Sigmoid colon (tissue), 7 donors: Measurements from ENCODE around the gene GMPR2. TPM values are rescaled to one million over a fixed set of nuclear protein-coding genes. Genes with fewer than 3 reads are reported as not detected.

Experiments
- DNase-seq: peaks from one replicate; pipeline ENCODE4 v3.0.0-alpha.2; 2019
- H3K27ac ChIP-seq, 4 donors: fragments of 200-600 bp; sonication (generic); one replicate each; pipeline ENCODE4 v1.5.1; 2016 to 2019; ENCODE audit warnings: mild to moderate bottlenecking in 1 of 4
- H3K27me3 ChIP-seq, 3 donors: fragments of 200-600 bp; sonication (generic); one replicate each; pipeline ENCODE4 v1.5.1; 2019; ENCODE audit warnings: mild to moderate bottlenecking in 1 of 3
- H3K36me3 ChIP-seq, 4 donors: fragments of 200-600 bp; sonication (generic); one replicate each; pipeline ENCODE4 v1.5.1; 2016 to 2019
- H3K4me1 ChIP-seq, 4 donors: fragments of 200-600 bp; sonication (generic); one replicate each; pipeline ENCODE4 v1.5.1; 2017 to 2019
- H3K4me3 ChIP-seq, 4 donors: fragments of 200-600 bp; sonication (generic); one replicate each; pipeline ENCODE4 v1.5.1; 2017 to 2019; ENCODE audit warnings: mild to moderate bottlenecking in 2 of 4, moderate library complexity in 1 of 4
- H3K9me3 ChIP-seq, 4 donors: fragments of 200-600 bp in 3 of 4; sonication (generic) in 3 of 4; one replicate each; pipeline versions ENCODE4 v1.5.1 to v1.6.1; 2013 to 2019
- EP300 ChIP-seq, 4 donors: sonication (generic); formaldehyde crosslinking; IDR thresholded peaks; one replicate each; pipeline ENCODE4 v1.6.1; 2017; ENCODE audit warnings: antibody characterized with exemption in 4 of 4
- POLR2A ChIP-seq, 2 donors: fragments of 450-650 bp; IDR thresholded peaks; one replicate each; pipeline ENCODE4 v1.6.1; 2016; ENCODE audit warnings: antibody characterized with exemption in 2 of 2, mild to moderate bottlenecking in 2 of 2, moderate library complexity in 2 of 2
- POLR2AphosphoS5 ChIP-seq, 4 donors: sonication (generic); formaldehyde crosslinking; IDR thresholded peaks; one replicate each; pipeline ENCODE4 v1.6.1; 2017; ENCODE audit warnings: antibody characterized with exemption in 4 of 4
- WGBS, 2 donors: extraction: QIAGEN DNeasy Blood & Tissue Kit; methylation state at CpG; one replicate each; pipeline ENCODE4 v1.1.7; 2013; 5-methylcytosine and 5-hydroxymethylcytosine counted together
- intact Hi-C: fragments of 100-400 bp; cut with DNase I; formaldehyde crosslinking; loops from one replicate; pipeline ENCODE4 v1.15.1; 2023
- polyA plus RNA-seq, 3 donors: library from polyadenylated mRNA; stranded (reverse); fragments of 200-250 nt; gene quantifications; one replicate each; pipeline ENCODE4 v1.2.3, GENCODE V29; 2013
- total RNA-seq, 4 donors: library from RNA; depleted of rRNA; stranded (reverse); fragments of >200 nt; gene quantifications; one replicate each; pipeline ENCODE4 v1.1.0, GENCODE V29; 2016
- TF ChIP-seq, protein P1 (sequence below), 4 experiments: fragments of 450-650 bp in 3 of 4; fragments of 200-600 bp in 1 of 4; IDR thresholded peaks; one replicate each; pipeline ENCODE4 v1.5.1; 2016 to 2019; ENCODE audit warnings: antibody characterized with exemption in 4 of 4, mild to moderate bottlenecking in 3 of 4, moderate library complexity in 2 of 4
- donor health status: healthy with polysubstance abuse.
- donor health status: Bipolar disorder and iron deficiency.
- donor health status: healthy.

Gene GMPR2
- total and polyA plus RNA-seq, 7 donors = 44.3 to 97.1 (median 56.5) TPM

GRCh38 chr14:24258119-24258518 is 25.4 kb downstream of the GMPR2 start:
- no peak for DNase-seq
- Histone ChIP-seq H3K4me1 (no peaks in the 10 kb centered on the region), H3K36me3 (no peaks in the 10 kb centered on the region), H3K4me3 (no peak overlapping the region), H3K9me3 (no peaks in the 10 kb centered on the region), H3K27ac (no peak overlapping the region), H3K27me3 (no peaks in the 10 kb centered on the region)
- no peak for TF ChIP-seq EP300 (IDR thresholded peaks at IDR 0.05)
- no peak for TF ChIP-seq POLR2AphosphoS5 (IDR thresholded peaks at IDR 0.05)
- TF ChIP-seq, protein P1, sequence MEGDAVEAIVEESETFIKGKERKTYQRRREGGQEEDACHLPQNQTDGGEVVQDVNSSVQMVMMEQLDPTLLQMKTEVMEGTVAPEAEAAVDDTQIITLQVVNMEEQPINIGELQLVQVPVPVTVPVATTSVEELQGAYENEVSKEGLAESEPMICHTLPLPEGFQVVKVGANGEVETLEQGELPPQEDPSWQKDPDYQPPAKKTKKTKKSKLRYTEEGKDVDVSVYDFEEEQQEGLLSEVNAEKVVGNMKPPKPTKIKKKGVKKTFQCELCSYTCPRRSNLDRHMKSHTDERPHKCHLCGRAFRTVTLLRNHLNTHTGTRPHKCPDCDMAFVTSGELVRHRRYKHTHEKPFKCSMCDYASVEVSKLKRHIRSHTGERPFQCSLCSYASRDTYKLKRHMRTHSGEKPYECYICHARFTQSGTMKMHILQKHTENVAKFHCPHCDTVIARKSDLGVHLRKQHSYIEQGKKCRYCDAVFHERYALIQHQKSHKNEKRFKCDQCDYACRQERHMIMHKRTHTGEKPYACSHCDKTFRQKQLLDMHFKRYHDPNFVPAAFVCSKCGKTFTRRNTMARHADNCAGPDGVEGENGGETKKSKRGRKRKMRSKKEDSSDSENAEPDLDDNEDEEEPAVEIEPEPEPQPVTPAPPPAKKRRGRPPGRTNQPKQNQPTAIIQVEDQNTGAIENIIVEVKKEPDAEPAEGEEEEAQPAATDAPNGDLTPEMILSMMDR (IDR thresholded peaks at IDR 0.05) = no peak
- TF ChIP-seq POLR2A (IDR thresholded peaks at IDR 0.05) = no peak
- intact Hi-C loops = no loop called here
- WGBS, 2 donors = 89 to 92% methylated on average over 9 of the region's 9 CpGs

DNA sequence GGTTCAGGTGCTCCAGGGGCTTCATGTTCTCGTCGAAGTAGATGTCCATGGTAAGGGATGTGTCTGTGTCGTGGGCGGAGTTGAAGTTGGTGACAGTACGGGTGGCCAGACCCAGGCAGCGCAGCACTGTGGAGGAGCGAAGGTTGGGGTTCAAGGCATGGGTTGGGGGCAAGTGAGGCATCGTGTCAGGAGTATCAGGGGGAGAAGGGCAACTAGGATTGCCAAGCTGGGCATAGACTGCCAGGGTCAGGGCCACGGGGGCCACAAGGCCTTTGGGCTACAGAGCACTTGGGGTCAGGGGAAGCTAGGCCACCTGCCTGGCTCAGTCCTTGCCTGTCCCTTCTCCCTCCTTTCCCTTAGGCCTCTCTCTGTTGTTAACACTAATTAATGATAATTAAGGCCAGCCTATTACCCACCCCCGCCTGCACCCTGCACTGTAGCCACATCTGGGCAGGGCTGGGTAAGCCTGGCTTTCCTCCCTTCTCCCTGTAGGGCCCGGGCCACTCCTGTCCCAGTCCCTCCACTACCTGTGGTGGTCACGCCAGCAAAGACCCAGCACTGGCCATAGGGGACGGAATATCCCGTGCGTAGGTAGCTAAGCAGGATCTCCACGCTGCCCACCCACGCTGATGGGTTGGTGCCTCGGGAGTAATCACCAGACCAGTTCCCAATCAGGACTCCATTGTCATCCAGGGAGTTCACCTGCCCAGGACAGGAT is 26.0 kb downstream of the GMPR2 start:
- 96% methylated on average over 18 of the region's 18 CpGs for WGBS, 2 donors
- H3K4me3 ChIP-seq = no peak overlapping the region
- no peaks in the 10 kb centered on the region for H3K36me3 ChIP-seq
- no peaks in the 10 kb centered on the region for H3K27me3 ChIP-seq
- no peak overlapping the region for H3K27ac ChIP-seq
- H3K4me1 ChIP-seq = no peaks in the 10 kb centered on the region
- intact Hi-C loops = no loop called here
- DNase-seq = no peak
- H3K9me3 ChIP-seq = no peaks in the 10 kb centered on the region
- TF ChIP-seq, protein P1 (IDR thresholded peaks at IDR 0.05) = no peak
- TF ChIP-seq POLR2AphosphoS5 (IDR thresholded peaks at IDR 0.05) = no peak
- TF ChIP-seq EP300 (IDR thresholded peaks at IDR 0.05) = no peak
- no peak for TF ChIP-seq POLR2A (IDR thresholded peaks at IDR 0.05)

GRCh38 chr14:24259282-24260025 is 26.7 kb downstream of the GMPR2 start:
- no peaks in the 10 kb centered on the region for H3K36me3 ChIP-seq
- no peak overlapping the region for H3K27ac ChIP-seq
- H3K27me3 ChIP-seq = no peaks in the 10 kb centered on the region
- no peak for DNase-seq
- TF ChIP-seq, protein P1 (IDR thresholded peaks at IDR 0.05) = no peak
- no peak for TF ChIP-seq POLR2AphosphoS5 (IDR thresholded peaks at IDR 0.05)
- no peak for TF ChIP-seq POLR2A (IDR thresholded peaks at IDR 0.05)
- TF ChIP-seq EP300 (IDR thresholded peaks at IDR 0.05) = no peak
- H3K4me3 ChIP-seq = no peak overlapping the region
- no peaks in the 10 kb centered on the region for H3K9me3 ChIP-seq
- intact Hi-C loops = no loop called here
- H3K4me1 ChIP-seq = no peaks in the 10 kb centered on the region
- 82 to 87% methylated on average over 16 of the region's 16 CpGs for WGBS, 2 donors

DNA sequence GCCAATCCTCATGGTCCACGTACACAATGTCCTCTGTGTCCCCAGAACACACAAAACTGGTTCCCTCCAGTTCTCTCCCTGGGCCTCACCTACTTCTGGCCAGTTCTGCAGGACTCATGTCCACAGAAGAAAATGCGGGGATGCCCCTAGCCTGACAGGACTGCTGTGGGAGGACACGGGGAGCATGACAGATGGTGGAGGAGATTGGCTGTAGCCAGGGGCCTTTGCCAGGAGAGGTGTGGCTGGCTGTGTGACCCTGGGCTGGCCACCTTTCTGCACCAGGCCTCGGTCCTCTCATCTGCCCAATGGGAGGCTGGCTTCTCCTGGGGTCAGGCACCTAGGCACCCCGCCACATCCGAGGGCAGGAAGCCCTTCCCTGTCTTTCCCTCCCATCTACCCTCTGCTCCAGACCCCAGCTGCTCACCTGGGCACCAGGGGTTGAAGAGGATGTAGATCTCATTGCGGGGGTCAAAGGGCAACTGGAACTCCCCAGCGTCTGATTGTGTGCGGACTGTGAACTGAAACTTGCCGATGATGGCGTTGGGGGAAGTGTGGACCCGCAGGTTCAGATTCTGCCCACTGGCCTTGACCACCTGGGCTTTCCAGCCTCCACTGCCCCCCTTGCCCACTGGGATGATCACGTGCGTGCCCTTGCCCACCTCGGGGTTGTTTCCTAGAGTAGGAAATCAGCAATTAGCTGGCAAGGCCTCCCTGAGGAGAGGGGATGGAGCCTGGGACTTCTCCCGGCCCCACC is 27.5 kb downstream of the GMPR2 start:
- no peaks in the 10 kb centered on the region for H3K27me3 ChIP-seq
- DNase-seq = no peak
- H3K9me3 ChIP-seq = no peaks in the 10 kb centered on the region
- TF ChIP-seq POLR2AphosphoS5 (IDR thresholded peaks at IDR 0.05) (no peak), EP300 (IDR thresholded peaks at IDR 0.05) (no peak), POLR2A (IDR thresholded peaks at IDR 0.05) (no peak)
- TF ChIP-seq, protein P1 (IDR thresholded peaks at IDR 0.05) = no peak
- no peak overlapping the region for H3K4me3 ChIP-seq
- no peak overlapping the region for H3K27ac ChIP-seq
- WGBS, 2 donors = 88 to 90% methylated on average over 16 of the region's 16 CpGs
- H3K36me3 ChIP-seq = no peaks in the 10 kb centered on the region
- intact Hi-C loops = no loop called here
- no peaks in the 10 kb centered on the region for H3K4me1 ChIP-seq
